ENCODE results near the gene PLCB4. TPM values are rescaled to one million over a fixed set of nuclear protein-coding genes. Genes with fewer than 3 reads are reported as not detected.

Gene PLCB4
- total RNA-seq, 1 donor from 2014 or later, result 38.0 TPM

GRCh38 chr20:9145142-9145541 lies 76.3 kb downstream of the PLCB4 start:
- no peak for TF ChIP-seq CTCF (IDR thresholded peaks at IDR 0.05)
- H3K27me3 ChIP-seq, result no peaks in the 10 kb centered on the region
- no peaks in the 10 kb centered on the region for H3K36me3 ChIP-seq
- H3K27ac ChIP-seq, result no peak overlapping the region
- intact Hi-C loops (cut with DNase I), result no loop called here
- H3K4me3 ChIP-seq, result no peak overlapping the region
- H3K9me3 ChIP-seq, result no peaks in the 10 kb centered on the region
- no peak for DNase-seq (ENCODE audit: low spot score in 2 of 2)
- H3K4me1 ChIP-seq, result no peaks in the 10 kb centered on the region

GRCh38 chr20:9146649-9147048 lies 77.8 kb downstream of the PLCB4 start:
- intact Hi-C loops (cut with DNase I), result no loop called here
- no peak for DNase-seq (ENCODE audit: low spot score in 2 of 2)
- Histone ChIP-seq H3K4me1 (no peaks in the 10 kb centered on the region), H3K36me3 (no peaks in the 10 kb centered on the region), H3K4me3 (no peak overlapping the region), H3K27me3 (no peaks in the 10 kb centered on the region), H3K9me3 (no peaks in the 10 kb centered on the region), H3K27ac (no peak overlapping the region)
- no peak for TF ChIP-seq CTCF (IDR thresholded peaks at IDR 0.05)

- Histone ChIP-seq H3K4me1 (no peaks in the 10 kb centered on the region), H3K36me3 (no peaks in the 10 kb centered on the region), H3K27ac (no peak overlapping the region), H3K27me3 (no peaks in the 10 kb centered on the region), H3K4me3 (no peak overlapping the region), H3K9me3 (no peaks in the 10 kb centered on the region)
- intact Hi-C loops (cut with DNase I), result no loop called here
- no peak for TF ChIP-seq CTCF (IDR thresholded peaks at IDR 0.05)
- DNase-seq (ENCODE audit: low spot score in 2 of 2), result no peak
Measured at GRCh38 chr20:9147547-9148024, 78.7 kb downstream of the PLCB4 start.

GRCh38 chr20:9148291-9148690 lies 79.4 kb downstream of the PLCB4 start:
- H3K9me3 ChIP-seq, result no peaks in the 10 kb centered on the region
- no peaks in the 10 kb centered on the region for H3K4me1 ChIP-seq
- no peak overlapping the region for H3K4me3 ChIP-seq
- no peak for TF ChIP-seq CTCF (IDR thresholded peaks at IDR 0.05)
- no peak overlapping the region for H3K27ac ChIP-seq
- H3K27me3 ChIP-seq, result no peaks in the 10 kb centered on the region
- DNase-seq (ENCODE audit: low spot score in 2 of 2), result no peak
- H3K36me3 ChIP-seq, result no peaks in the 10 kb centered on the region
- intact Hi-C loops (cut with DNase I), result no loop called here

GRCh38 chr20:9149087-9149486 lies 80.2 kb downstream of the PLCB4 start:
- intact Hi-C loops (cut with DNase I), result no loop called here
- Histone ChIP-seq H3K9me3 (no peaks in the 10 kb centered on the region), H3K4me1 (no peaks in the 10 kb centered on the region), H3K27me3 (no peaks in the 10 kb centered on the region), H3K36me3 (no peaks in the 10 kb centered on the region), H3K4me3 (no peak overlapping the region), H3K27ac (no peak overlapping the region)
- TF ChIP-seq CTCF (IDR thresholded peaks at IDR 0.05), result no peak
- DNase-seq (ENCODE audit: low spot score in 2 of 2), result no peak

GRCh38 chr20:9149796-9150195 lies 80.9 kb downstream of the PLCB4 start:
- Histone ChIP-seq H3K36me3 (no peaks in the 10 kb centered on the region), H3K4me3 (no peak overlapping the region), H3K27me3 (no peaks in the 10 kb centered on the region), H3K27ac (no peak overlapping the region), H3K9me3 (no peaks in the 10 kb centered on the region), H3K4me1 (no peaks in the 10 kb centered on the region)
- no peak for TF ChIP-seq CTCF (IDR thresholded peaks at IDR 0.05)
- no peak for DNase-seq (ENCODE audit: low spot score in 2 of 2)
- intact Hi-C loops (cut with DNase I), result no loop called here
